ENCODE measurements around the gene MSANTD1.

MSANTD1 gene

GRCh38 chr4:3248811-3249661 is at the start of gene MSANTD1:
TSS of gene MSANTD1 (plus strand) at chr4:3249159. CDS start at chr4:3249223, 64 bp downstream.
- DNase-seq = no peak

- DNase-seq = no peak
Measured at GRCh38 chr4:3199653-3200422, 49.1 kb upstream of the MSANTD1 start.

DNA sequence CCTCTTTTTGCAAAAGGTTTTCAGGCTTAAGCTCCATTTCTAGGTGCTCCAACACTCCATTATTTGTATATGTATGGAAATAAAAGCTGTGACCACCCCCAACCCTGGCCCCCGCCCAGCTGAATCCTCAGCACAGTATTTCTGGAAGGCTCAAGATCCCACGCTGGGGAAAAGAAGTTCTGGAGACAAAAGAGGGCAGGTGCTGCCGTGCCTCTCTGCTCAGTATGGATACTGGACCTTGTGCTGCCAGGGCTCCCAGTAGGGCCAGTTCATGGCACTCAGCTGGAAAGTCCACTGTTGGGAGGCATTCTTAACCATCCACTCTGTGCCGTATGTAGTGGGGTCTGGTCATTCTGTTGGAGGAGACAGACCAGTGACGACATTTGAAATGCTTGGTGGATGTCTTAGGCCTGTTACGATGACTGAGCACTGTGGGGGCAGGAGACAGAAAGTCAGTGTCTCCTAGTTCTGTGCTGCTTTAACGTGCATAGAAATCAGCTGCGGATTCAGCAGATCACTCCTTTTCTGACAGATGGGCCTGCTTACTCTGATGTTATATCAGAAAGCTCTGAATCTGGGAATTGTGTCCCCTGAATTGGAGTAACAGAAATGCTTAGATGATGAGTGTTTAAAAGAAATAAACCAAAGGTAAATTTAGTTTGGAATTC is 48.4 kb upstream of the MSANTD1 start:
- DNase-seq = no peak

DNA sequence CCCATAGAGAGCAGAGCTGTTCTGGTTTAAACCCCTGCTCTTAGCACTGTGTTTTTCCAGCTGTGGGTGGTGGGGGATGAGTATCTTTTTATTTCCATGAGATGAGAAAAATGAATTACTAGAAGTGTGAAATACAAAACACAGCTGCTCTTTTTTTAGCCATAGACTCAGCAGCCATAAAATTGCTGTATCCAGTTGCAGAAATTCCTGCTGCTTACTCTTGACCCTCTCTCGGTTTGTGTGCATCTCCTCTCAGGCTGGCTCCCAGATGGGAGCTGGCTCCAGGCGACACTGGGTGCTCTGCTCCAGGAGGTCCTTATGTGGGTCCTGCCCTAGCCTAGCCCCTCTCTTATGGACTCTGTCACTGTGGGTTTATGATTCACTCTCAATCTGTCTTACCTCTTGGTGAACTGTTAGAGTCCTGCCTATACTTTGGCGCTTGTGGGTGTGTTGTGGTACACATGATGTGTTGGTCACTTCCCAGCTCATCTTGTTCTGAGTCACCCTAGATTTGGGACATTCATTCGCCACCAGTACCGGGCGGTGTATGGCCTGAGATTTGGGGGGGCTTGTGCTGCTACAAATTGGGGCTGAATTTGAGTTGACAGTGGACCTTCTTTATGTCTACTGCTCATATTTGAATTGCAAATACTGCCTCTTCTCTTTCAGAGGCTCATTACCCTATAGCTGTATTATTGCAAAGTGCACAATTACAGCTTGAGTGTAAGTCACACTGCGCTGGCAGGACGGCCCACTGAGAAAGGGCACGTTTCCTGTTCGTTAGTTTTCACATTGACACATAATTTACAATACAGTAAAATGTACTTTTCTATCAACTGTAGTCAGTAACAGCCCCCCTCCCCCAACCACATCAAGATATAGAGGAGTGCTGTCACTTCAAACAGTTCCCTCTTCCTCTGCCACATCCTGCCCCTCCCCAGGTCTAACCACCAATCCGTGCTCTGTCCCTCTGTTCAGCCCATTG is 46.9 kb upstream of the MSANTD1 start:
- DNase-seq = no peak

DNA sequence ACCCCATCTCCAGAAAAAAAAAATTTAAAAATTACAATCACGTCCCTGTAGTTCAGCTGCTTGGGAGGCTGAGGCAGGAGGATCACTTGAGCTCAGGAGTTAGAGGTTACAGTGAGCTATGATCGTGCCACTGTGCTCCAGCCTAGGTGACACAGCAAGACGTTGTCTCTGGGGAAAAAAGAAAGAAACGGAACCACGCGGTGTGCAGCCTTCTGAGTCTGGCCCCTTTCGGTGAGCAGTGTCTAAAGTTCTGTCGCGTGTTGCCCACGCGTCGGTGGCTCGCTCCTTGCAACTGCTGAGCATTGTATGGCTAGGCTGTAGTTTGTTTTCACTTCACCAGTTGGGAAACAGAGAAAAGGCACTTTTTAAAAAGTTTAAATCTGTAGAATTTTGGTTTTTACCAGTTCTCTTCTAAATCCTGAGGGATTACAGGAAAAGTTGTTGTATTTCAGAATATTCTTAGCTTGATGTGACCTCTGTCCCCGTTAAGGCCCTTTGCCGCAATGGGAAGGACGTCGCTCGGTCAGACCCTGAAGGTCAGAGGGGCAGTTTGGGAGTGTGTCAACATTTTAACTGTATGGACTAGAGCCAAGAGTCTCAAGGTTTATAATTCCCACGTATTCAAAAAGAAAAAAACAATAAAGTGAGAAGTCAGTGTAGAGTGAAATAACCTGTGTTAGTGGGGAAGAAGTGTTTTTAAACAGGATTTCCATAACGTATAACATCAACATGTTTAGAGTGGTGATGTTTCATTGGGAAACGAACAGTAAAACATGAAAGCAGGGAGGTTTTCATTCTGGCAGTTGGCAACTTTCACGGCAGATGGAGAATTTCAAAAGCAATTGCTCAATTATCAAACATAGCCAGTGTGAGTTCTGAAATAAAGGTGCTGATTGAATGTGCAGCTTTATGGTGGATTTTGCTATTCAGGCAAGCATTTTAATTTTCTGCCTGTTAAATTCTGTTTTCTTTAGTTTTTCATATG is 45.8 kb upstream of the MSANTD1 start:
- DNase-seq = no peak

DNA sequence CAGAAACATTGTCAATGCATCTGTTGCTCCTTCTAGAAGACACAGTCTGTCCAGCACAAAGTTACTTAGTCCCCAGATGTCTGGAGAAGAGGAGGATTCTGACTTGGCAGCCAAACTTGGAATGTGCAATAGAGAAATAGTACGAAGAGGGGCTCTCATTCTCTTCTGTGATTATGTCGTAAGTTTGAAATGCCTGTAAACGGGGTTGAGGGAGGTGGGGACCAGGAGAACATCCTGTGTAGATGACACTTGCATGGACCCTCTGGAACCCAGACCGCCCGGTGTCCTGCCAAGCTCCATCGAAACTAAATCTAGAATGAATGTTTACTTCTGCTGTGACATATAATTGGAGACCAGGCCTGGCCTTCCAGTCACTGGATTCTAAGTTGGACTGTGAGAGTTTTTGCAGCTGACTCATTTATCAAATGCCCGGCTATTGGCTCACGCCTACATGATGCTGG is 45.0 kb upstream of the MSANTD1 start:
- no peak for DNase-seq

DNA sequence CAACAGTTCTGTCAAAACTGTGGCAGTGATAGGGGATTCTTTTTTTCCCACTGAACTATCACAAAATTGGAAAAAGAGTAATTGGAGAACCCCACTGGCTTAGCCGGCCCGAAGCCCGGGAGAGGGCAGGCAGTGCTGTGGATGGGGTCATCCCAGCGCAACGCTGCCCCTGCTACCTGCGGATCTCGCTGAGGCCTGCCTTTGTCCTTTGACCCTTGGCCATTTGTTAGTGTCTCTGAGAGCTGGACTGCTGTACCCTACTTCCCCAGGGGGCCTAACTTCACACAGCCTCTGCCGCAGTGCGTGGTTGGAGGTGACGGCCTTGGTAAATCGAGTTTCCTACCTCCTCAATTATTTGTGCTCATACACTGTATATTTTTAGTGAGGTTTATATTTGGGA is 43.0 kb upstream of the MSANTD1 start:
- DNase-seq = no peak

DNA sequence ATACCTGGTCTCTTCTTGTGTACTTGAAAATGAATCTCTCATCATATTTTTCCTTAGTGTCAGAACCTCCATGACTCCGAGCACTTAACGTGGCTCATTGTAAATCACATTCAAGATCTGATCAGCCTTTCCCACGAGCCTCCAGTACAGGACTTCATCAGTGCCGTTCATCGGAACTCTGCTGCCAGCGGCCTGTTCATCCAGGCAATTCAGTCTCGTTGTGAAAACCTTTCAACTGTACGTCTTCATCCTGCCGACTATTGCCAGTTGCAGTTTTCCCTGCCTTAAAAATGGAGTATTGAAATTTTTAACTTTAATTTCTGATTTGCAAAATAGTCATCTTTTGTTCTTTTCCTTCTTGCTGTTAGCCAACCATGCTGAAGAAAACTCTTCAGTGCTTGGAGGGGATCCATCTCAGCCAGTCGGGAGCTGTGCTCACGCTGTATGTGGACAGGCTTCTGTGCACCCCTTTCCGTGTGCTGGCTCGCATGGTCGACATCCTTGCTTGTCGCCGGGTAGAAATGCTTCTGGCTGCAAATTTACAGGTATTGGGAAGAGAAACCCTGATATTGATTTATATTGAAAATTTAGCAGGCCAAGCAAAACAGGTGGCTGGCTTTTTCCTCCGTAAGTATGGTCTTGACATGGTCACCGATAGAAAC is 42.4 kb upstream of the MSANTD1 start:
- DNase-seq = no peak

DNA sequence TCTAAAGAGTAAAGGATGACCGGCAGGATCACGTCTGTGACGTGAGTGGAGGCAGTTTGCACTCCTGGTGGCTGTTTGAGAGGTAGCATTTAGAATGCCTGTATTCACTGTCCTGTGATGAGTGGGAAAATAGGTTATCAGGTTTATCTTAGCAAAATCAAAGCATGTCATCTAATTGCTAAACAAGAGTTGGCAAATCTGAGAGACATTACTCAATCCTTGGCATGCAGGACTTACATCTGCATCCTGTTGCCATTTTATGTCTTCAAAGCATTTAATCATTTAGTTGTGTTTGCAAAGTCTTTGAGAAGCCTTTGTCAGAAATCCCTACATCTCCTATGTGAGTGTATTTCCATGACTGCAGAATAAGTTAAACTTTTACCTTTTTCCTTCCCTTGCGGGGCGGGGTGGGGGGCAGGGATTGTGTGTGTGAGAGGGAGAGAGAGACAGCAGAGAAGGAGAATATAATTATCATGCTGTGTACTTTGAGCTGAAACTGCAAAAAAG is 41.4 kb upstream of the MSANTD1 start:
- no peak for DNase-seq

GRCh38 chr4:3208826-3209225 is 40.1 kb upstream of the MSANTD1 start:
- DNase-seq = no peak

GRCh38 chr4:3209551-3210325 is 39.2 kb upstream of the MSANTD1 start:
- no peak for DNase-seq

DNA sequence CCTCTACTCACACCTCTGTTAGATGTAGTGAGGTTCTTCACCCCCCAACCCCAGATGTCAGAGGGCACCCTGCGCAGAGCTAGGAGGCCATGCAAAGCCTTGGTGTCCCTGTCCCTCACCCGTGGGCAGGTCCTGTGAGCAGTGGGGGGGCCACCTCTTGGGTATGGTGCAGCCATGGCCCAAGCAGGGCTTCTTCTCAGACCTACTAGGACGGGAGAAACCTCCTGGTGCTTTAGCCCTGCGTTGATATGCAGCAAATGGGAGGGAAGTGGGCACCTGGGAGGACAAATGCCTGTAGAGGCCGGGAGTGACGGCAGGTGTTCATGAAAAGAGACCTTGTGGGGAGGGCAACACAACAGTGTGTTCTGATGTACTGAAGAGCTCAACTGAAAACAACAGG is 38.5 kb upstream of the MSANTD1 start:
- no peak for DNase-seq

- DNase-seq = no peak
Measured at GRCh38 chr4:3211866-3212265, 37.1 kb upstream of the MSANTD1 start.

GRCh38 chr4:3212391-3213105 is 36.4 kb upstream of the MSANTD1 start:
- no peak for DNase-seq

DNA sequence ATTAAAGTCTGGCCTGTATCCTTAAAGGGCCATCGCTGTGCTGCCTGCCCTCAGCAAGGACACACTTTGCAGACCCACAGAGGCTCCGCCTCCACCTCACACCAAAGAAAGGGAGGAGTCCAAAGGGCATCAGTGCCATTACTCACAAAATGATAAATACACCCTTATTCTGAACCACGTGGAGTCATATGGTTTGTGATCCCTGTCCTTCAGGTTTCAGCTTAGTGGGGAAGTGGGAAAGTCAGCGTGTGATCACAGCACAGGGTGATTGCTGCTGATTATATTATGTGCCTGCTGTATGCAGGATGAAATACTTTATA is 35.9 kb upstream of the MSANTD1 start:
- DNase-seq = no peak

- no peak for DNase-seq
Measured at GRCh38 chr4:3213661-3214250, 35.2 kb upstream of the MSANTD1 start.

- DNase-seq = no peak
Measured at GRCh38 chr4:3215256-3215655, 33.7 kb upstream of the MSANTD1 start.

DNA sequence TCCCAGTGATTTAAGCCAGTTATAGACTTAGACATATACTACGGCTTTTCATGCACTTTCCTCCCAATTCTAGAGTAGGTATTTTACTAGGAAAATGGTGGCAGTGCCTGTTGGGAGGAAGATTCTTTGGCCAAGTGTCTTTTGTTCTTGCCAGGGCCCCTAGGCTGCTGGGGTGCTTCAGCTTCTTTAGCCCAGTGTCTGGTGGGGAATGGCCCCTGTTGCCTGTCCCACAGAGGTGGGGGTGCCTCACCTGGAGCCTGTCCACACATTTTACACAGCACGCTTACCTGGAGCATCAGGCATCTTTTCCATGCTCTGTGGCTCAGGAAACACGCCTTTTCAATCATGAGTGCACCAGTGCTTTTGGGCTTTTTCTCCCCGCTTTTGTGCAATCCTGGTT is 33.2 kb upstream of the MSANTD1 start:
- DNase-seq = no peak

All from GOT3 (cell line).